PC-9 (cell line): ENCODE data around the gene CEMIP2.

ENCODE experiments used
- EZH2 ChIP-seq: fragments of 200-600 bp; sonication (generic); IDR thresholded peaks from 2 replicates; pipeline ENCODE4 v1.8.0; 2017; ENCODE audit warnings: antibody characterized with exemption, low read depth
- TF ChIP-seq, protein P1 (sequence below): fragments of 200-600 bp; sonication (generic); conservative IDR thresholded peaks from 2 replicates; pipeline ENCODE4 v1.6.1; 2017; ENCODE audit warnings: mixed run types, antibody characterized with exemption, mild to moderate bottlenecking, moderate library complexity

- TF ChIP-seq, protein P1, sequence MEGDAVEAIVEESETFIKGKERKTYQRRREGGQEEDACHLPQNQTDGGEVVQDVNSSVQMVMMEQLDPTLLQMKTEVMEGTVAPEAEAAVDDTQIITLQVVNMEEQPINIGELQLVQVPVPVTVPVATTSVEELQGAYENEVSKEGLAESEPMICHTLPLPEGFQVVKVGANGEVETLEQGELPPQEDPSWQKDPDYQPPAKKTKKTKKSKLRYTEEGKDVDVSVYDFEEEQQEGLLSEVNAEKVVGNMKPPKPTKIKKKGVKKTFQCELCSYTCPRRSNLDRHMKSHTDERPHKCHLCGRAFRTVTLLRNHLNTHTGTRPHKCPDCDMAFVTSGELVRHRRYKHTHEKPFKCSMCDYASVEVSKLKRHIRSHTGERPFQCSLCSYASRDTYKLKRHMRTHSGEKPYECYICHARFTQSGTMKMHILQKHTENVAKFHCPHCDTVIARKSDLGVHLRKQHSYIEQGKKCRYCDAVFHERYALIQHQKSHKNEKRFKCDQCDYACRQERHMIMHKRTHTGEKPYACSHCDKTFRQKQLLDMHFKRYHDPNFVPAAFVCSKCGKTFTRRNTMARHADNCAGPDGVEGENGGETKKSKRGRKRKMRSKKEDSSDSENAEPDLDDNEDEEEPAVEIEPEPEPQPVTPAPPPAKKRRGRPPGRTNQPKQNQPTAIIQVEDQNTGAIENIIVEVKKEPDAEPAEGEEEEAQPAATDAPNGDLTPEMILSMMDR: no peak
- no peak for TF ChIP-seq EZH2
These were observed 13.1 kb upstream of the CEMIP2 start for GRCh38 chr9:71781391-71781790.
